H1 (cell line): ENCODE data around the gene LTO1. TPM values are rescaled to one million over a fixed set of nuclear protein-coding genes. Genes with fewer than 3 reads are reported as not detected.

Experiments used
- CTCF ChIA-PET: fragments of 300-600 bp; sonication (Branson Sonifier 250); formaldehyde crosslinking; loops from one replicate; lab custom pipeline; 2021; ENCODE audit not compliant: partially characterized antibody; lab: Charles Lee
- POLR2A ChIA-PET: fragments of 300-600 bp; sonication (Branson Sonifier 250); formaldehyde crosslinking; loops from one replicate; lab custom pipeline; 2021; ENCODE audit warnings: inconsistent platforms; ENCODE audit not compliant: partially characterized antibody; lab: Charles Lee
- DNase-seq, 2 experiments: peaks; one replicate each; pipeline versions ENCODE4 v3.0.0 to v3.0.0-alpha.2; 2010 to 2022; ENCODE audit warnings: low spot score in 2 of 2, low read depth in 1 of 2, mixed read lengths in 1 of 2
- FAIRE-seq: peaks from 2 replicates; lab custom pipeline; 2011; peaks lifted over from hg19 to GRCh38; lab: Jason Lieb, UNC
- H2AFZ ChIP-seq: 2 replicates; pipeline ENCODE4 v1.8.1; 2012; ENCODE audit warnings: low read length, inconsistent platforms
- H2AK5ac ChIP-seq: 2 replicates; pipeline ENCODE4 v1.6.1; 2013; ENCODE audit warnings: low read depth, low read length
- H2BK120ac ChIP-seq: replicated peaks from 2 replicates; pipeline ENCODE3; 2013; ENCODE audit warnings: low read depth, low read length, inconsistent platforms
- H2BK12ac ChIP-seq: 2 replicates; pipeline ENCODE4 v1.6.1; 2013; ENCODE audit warnings: low read depth, low read length
- H2BK15ac ChIP-seq: 2 replicates; pipeline ENCODE4 v1.6.1; 2013; ENCODE audit warnings: low read length
- H2BK20ac ChIP-seq: 2 replicates; pipeline ENCODE4 v1.6.1; 2013; ENCODE audit warnings: low read length
- H2BK5ac ChIP-seq: 2 replicates; pipeline ENCODE4 v1.6.1; 2013; ENCODE audit warnings: low read depth, low read length
- H3K14ac ChIP-seq: 2 replicates; pipeline ENCODE4 v1.6.1; 2013; ENCODE audit warnings: inconsistent platforms; ENCODE audit not compliant: insufficient read length
- H3K18ac ChIP-seq: 2 replicates; pipeline ENCODE4 v1.6.1; 2013; ENCODE audit warnings: low read length; ENCODE audit errors: extremely low read depth
- H3K23ac ChIP-seq: 2 replicates; pipeline ENCODE4 v1.6.1; 2013; ENCODE audit warnings: inconsistent platforms; ENCODE audit not compliant: insufficient read length
- H3K23me2 ChIP-seq: 2 replicates; pipeline ENCODE4 v1.6.1; 2013; ENCODE audit warnings: low read depth, low read length
- H3K27ac ChIP-seq: 2 replicates; pipeline ENCODE4 v1.6.1; 2011; ENCODE audit warnings: low read depth, low read length, inconsistent platforms
- H3K27me3 ChIP-seq, 4 experiments: replicated peaks in 1 of 4; 1 replicate in 1 of 4; 2 replicates in 3 of 4; pipeline versions ENCODE4 v1.6.1 to v1.8.1; 2011 to 2013; ENCODE audit warnings: low read length in 3 of 4, mild to moderate bottlenecking in 3 of 4, inconsistent platforms in 2 of 4, mixed read lengths in 2 of 4, moderate library complexity in 1 of 4; ENCODE audit not compliant: control insufficient read depth in 3 of 4, insufficient read depth in 3 of 4; ENCODE audit errors: extremely low read depth in 1 of 4
- H3K36me3 ChIP-seq, 4 experiments: 2 replicates each; pipeline versions ENCODE4 v1.6.1 to v1.8.1; 2011 to 2013; ENCODE audit warnings: mild to moderate bottlenecking in 4 of 4, low read length in 3 of 4, moderate library complexity in 2 of 4, control low read depth in 1 of 4, inconsistent platforms in 1 of 4; ENCODE audit not compliant: insufficient read depth in 4 of 4, control insufficient read depth in 2 of 4
- H3K4ac ChIP-seq: replicated peaks from 2 replicates; pipeline ENCODE3; 2013; ENCODE audit warnings: low read length, low read depth, mixed read lengths, inconsistent platforms; ENCODE audit not compliant: insufficient read length
- H3K4me1 ChIP-seq, 4 experiments: replicated peaks in 1 of 4; 1 replicate in 1 of 4; 2 replicates in 3 of 4; pipeline versions ENCODE4 v1.6.1 to v1.8.1; 2011 to 2013; ENCODE audit warnings: low read length in 3 of 4, inconsistent platforms in 2 of 4, mixed read lengths in 1 of 4; ENCODE audit not compliant: insufficient read depth in 4 of 4, control insufficient read depth in 3 of 4
- H3K4me2 ChIP-seq, 2 experiments: 2 replicates each; pipeline versions ENCODE4 v1.6.1 to v1.8.1; 2011 to 2013; ENCODE audit warnings: low read depth in 2 of 2, low read length in 2 of 2, control low read depth in 1 of 2, inconsistent platforms in 1 of 2, mild to moderate bottlenecking in 1 of 2; ENCODE audit not compliant: insufficient read depth in 1 of 2
- H3K4me3 ChIP-seq, 4 experiments: fragments of 200-600, 300-600 bp in 1 of 4; sonication (generic), shearing (Covaris generic), sonication (Bioruptor Twin) in 1 of 4; 2 replicates each; pipeline versions ENCODE4 v1.5.1 to v1.8.1; 2011 to 2016; ENCODE audit warnings: low read length in 4 of 4, low read depth in 3 of 4, control low read depth in 2 of 4, inconsistent platforms in 2 of 4, mild to moderate bottlenecking in 2 of 4, mixed read lengths in 1 of 4, moderate library complexity in 1 of 4; ENCODE audit not compliant: insufficient read depth in 2 of 4; ENCODE audit errors: extremely low read depth in 1 of 4
- H3K56ac ChIP-seq: replicated peaks from 2 replicates; pipeline ENCODE3; 2013; ENCODE audit warnings: low read depth, mild to moderate bottlenecking, mixed read lengths, low read length, inconsistent platforms; ENCODE audit not compliant: insufficient read length
- H3K79me1 ChIP-seq: 2 replicates; pipeline ENCODE4 v1.6.1; 2013; ENCODE audit warnings: low read depth, low read length, control low read depth
- H3K79me2 ChIP-seq, 2 experiments: 2 replicates each; pipeline versions ENCODE4 v1.6.1 to v1.8.1; 2012 to 2013; ENCODE audit warnings: low read length in 2 of 2, mild to moderate bottlenecking in 2 of 2, inconsistent platforms in 1 of 2; ENCODE audit not compliant: insufficient read depth in 2 of 2, control insufficient read depth in 1 of 2
- H3K9ac ChIP-seq, 4 experiments: replicated peaks in 1 of 4; 1 replicate in 1 of 4; 2 replicates in 3 of 4; pipeline versions ENCODE4 v1.6.1 to v1.8.1; 2011 to 2013; ENCODE audit warnings: low read depth in 3 of 4, low read length in 3 of 4, control low read depth in 2 of 4, mild to moderate bottlenecking in 2 of 4, moderate library complexity in 2 of 4, inconsistent platforms in 1 of 4; ENCODE audit errors: extremely low read depth in 1 of 4
- H3K9me3 ChIP-seq, 2 experiments: 2 replicates each; pipeline versions ENCODE4 v1.6.1 to v1.8.1; 2012 to 2013; ENCODE audit warnings: mild to moderate bottlenecking in 2 of 2, moderate library complexity in 2 of 2, control low read depth in 1 of 2, inconsistent platforms in 1 of 2, low read depth in 1 of 2, low read length in 1 of 2, mixed read lengths in 1 of 2; ENCODE audit not compliant: insufficient read depth in 2 of 2
- H4K20me1 ChIP-seq, 2 experiments: replicated peaks in 1 of 2; 2 replicates each; pipeline versions ENCODE3 to v1.8.1; 2011 to 2013; ENCODE audit warnings: inconsistent platforms in 2 of 2, low read length in 2 of 2, mild to moderate bottlenecking in 1 of 2; ENCODE audit not compliant: insufficient read depth in 2 of 2, control insufficient read depth in 1 of 2
- H4K5ac ChIP-seq: 2 replicates; pipeline ENCODE4 v1.6.1; 2013; ENCODE audit warnings: low read length, low read depth, mixed read lengths, inconsistent platforms; ENCODE audit not compliant: insufficient read length
- H4K8ac ChIP-seq: 2 replicates; pipeline ENCODE4 v1.8.0; 2013; ENCODE audit warnings: mild to moderate bottlenecking, moderate library complexity, low read length, inconsistent platforms; ENCODE audit not compliant: insufficient read depth; ENCODE audit errors: extremely low read depth
- H4K91ac ChIP-seq: replicated peaks from 2 replicates; pipeline ENCODE3; 2013; ENCODE audit warnings: low read length, mixed read lengths, inconsistent platforms; ENCODE audit not compliant: insufficient read length
- ATF2 ChIP-seq: IDR thresholded peaks from 2 replicates; pipeline ENCODE4 v1.6.1; 2012; ENCODE audit warnings: low read length, inconsistent platforms
- BRCA1 ChIP-seq: IDR thresholded peaks from 2 replicates; pipeline ENCODE4 v1.6.1; 2012; ENCODE audit warnings: low read depth, low read length, improper control_type of control experiment
- CHD1 ChIP-seq: IDR thresholded peaks from 2 replicates; pipeline ENCODE4 v1.6.1; 2012; ENCODE audit warnings: low read depth, low read length, improper control_type of control experiment
- KDM1A ChIP-seq: fragments of 200-600, 300-600 bp; sonication (generic); IDR thresholded peaks from 2 replicates; pipeline ENCODE4 v1.7.1; 2016; ENCODE audit warnings: mild to moderate bottlenecking, low read length, borderline replicate concordance
- WGBS, 2 experiments: shearing (Covaris generic) in 1 of 2; methylation state at CpG; one replicate each; pipeline versions ENCODE4 v1.1.6 to v1.1.7; 2013 to 2015; ENCODE audit warnings: low lambda C conversion rate in 2 of 2, mixed read lengths in 2 of 2, inconsistent platforms in 1 of 2, low coverage in 1 of 2, missing lambda C conversion rate in 1 of 2; ENCODE audit not compliant: insufficient replicate concordance in 2 of 2, insufficient coverage in 1 of 2, insufficient read length in 1 of 2; ENCODE audit errors: extremely low coverage in 1 of 2, missing lambda C conversion rate in 1 of 2; 5-methylcytosine and 5-hydroxymethylcytosine counted together
- polyA plus RNA-seq, 7 experiments: library from polyadenylated mRNA; depleted of rRNA in 3 of 7; stranded (reverse) in 5 of 7; unstranded in 2 of 7; fragments of >200 nt in 5 of 7; fragments of 200-250 nt in 2 of 7; gene quantifications; 1 replicate in 5 of 7; 2 replicates in 1 of 7; 4 replicates in 1 of 7; pipeline versions ENCODE4 v1.2.1 to v1.2.3, GENCODE V29; 2011 to 2013; ENCODE audit warnings: missing spikeins in 2 of 7, mixed read lengths in 2 of 7
- total RNA-seq: library from RNA; stranded (reverse); fragmentation: NEBNext Ultra II Directional; extraction: Animal tissue kit (Norgen Biotek cat#: 25700); gene quantifications from 2 replicates; pipeline ENCODE4 v1.2.1, GENCODE V29; 2021

The LTO1 gene
- total and polyA plus RNA-seq, 2 of the 8 experiments (the other 6 are each of a cell fraction or from before 2014, with no cell fraction given), result 15.4 to 21.3 TPM

GRCh38 chr11:69652999-69653398, 22.2 kb downstream of the LTO1 start:
- Histone ChIP-seq H2BK15ac (no peak overlapping the region), H2BK12ac (no peak overlapping the region), H3K4me1 (peaks cover 0 to 11% (median 7%) of the 10 kb centered on the region in 4 experiments; a peak in 6 of 7 replicates), H2AFZ (no peak overlapping the region), H4K8ac (no peak overlapping the region), H4K91ac (no peak overlapping the region), H3K4ac (no peak overlapping the region), H3K4me2 (no peak overlapping the region), H3K4me3 (no peak overlapping the region), H3K9me3 (no peaks in the 10 kb centered on the region), H3K23me2 (no peaks in the 10 kb centered on the region; the same call in 1 of the 2 replicates), H3K14ac (no peak overlapping the region), H3K18ac (no peak overlapping the region)
- WGBS, 2 experiments, result 92% methylated on average over 11 of the region's 11 CpGs; no CpG with 5 or more reads in 1 of the 2 experiments
- POLR2A ChIA-PET, result interaction anchor here (10.9 kb wide), 1 partner anchor 12 kb away, joined by 197 read pairs; the partner anchor contains the start of gene CCND1
- FAIRE-seq (no peak), DNase-seq (no peak)
- TF ChIP-seq BRCA1 (no peak), KDM1A (no peak), ATF2 (no peak), CHD1 (no peak)
- TF ChIP-seq, all 59 proteins: peak for 0
- no peaks in the 10 kb centered on the region; a peak in 1 of 4 replicates for H3K79me2 ChIP-seq
- H3K79me1 ChIP-seq, result peaks cover 2% of the 10 kb centered on the region; the same call in 1 of the 2 replicates
- H3K27ac ChIP-seq, result no peak overlapping the region
- CTCF ChIA-PET, result interaction anchor here (1.2 to 1.6 kb wide), 3 partner anchors 9 to 360 kb away, joined by 3 to 4 read pairs (median 3); no protein-coding TSS in a partner anchor
- no peak overlapping the region for H2BK120ac ChIP-seq
- peaks cover 9 to 17% of the 10 kb centered on the region in 2 experiments for H4K20me1 ChIP-seq
- no peaks in the 10 kb centered on the region; a peak in 1 of 7 replicates for H3K27me3 ChIP-seq
- no peak overlapping the region for H3K56ac ChIP-seq
- no peak overlapping the region for H2BK5ac ChIP-seq
- no peak overlapping the region for H2BK20ac ChIP-seq
- H3K23ac ChIP-seq, result no peak overlapping the region
- no peak overlapping the region for H4K5ac ChIP-seq
- H3K36me3 ChIP-seq, result peaks cover 29 to 64% (median 44%) of the 10 kb centered on the region in 4 experiments
- no peak overlapping the region for H2AK5ac ChIP-seq
- H3K9ac ChIP-seq, result no peak overlapping the region
